HUES6 (cell line): ENCODE measurements around the gene SPN.
"Not testable (repeated sequence)": the region's sequence is repeated elsewhere in the genome, so short reads cannot be mapped to it uniquely, and the experiment has no call there.

Experiments
- H3K27ac ChIP-seq: 2 replicates; pipeline ENCODE4 v1.7.0; 2013; ENCODE audit warnings: low read depth, mild to moderate bottlenecking, low read length, inconsistent platforms
- H3K27me3 ChIP-seq: 2 replicates; pipeline ENCODE4 v1.6.1; 2013; ENCODE audit warnings: low read length; ENCODE audit not compliant: control insufficient read depth, insufficient read depth
- H3K36me3 ChIP-seq: 2 replicates; pipeline ENCODE4 v1.6.1; 2013; ENCODE audit warnings: low read length; ENCODE audit not compliant: control insufficient read depth, insufficient read depth
- H3K4me1 ChIP-seq: 2 replicates; pipeline ENCODE4 v1.6.1; 2013; ENCODE audit warnings: low read length; ENCODE audit not compliant: control insufficient read depth, insufficient read depth
- H3K4me3 ChIP-seq: 2 replicates; pipeline ENCODE4 v1.5.1; 2013; ENCODE audit warnings: low read depth, low read length
- H3K9ac ChIP-seq: one replicate; pipeline ENCODE4 v1.6.1; 2013; ENCODE audit warnings: mild to moderate bottlenecking, low read length
- H3K9me3 ChIP-seq: 2 replicates; pipeline ENCODE4 v1.6.1; 2013; ENCODE audit warnings: low read depth, low read length; ENCODE audit not compliant: control insufficient read depth, insufficient read depth

Gene SPN, protein sequence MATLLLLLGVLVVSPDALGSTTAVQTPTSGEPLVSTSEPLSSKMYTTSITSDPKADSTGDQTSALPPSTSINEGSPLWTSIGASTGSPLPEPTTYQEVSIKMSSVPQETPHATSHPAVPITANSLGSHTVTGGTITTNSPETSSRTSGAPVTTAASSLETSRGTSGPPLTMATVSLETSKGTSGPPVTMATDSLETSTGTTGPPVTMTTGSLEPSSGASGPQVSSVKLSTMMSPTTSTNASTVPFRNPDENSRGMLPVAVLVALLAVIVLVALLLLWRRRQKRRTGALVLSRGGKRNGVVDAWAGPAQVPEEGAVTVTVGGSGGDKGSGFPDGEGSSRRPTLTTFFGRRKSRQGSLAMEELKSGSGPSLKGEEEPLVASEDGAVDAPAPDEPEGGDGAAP

DNA sequence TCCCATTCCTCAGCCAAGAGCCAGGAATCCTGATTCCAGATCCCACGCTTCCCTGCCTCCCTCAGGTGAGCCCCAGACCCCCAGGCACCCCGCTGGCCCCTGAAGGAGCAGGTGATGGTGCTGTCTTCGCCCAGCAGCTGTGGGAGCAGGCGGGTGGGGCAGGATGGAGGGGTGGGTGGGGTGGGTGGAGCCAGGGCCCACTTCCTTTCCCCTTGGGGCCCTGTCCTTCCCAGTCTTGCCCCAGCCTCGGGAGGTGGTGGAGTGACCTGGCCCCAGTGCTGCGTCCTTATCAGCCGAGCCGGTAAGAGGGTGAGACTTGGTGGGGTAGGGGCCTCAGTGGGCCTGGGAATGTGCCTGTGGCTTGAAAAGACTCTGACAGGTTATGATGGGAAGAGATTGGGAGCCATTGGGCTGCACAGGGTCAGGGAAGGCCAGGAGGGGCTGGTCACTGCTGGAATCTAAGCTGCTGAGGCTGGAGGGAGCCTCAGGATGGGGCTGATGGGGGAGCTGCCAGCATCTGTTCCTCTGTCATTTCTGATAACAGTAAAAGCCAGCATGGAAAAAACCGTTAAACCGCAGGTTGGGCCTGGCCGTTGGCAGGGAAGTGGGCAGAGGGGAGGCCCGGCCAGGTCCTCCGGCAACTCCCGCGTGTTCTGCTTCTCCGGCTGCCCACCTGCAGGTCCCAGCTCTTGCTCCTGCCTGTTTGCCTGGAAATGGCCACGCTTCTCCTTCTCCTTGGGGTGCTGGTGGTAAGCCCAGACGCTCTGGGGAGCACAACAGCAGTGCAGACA lies at the start of gene SPN:
Gene SPN, plus strand, starts transcription at position 232 of the 791 bp plus-strand sequence. Its CDS starts 482 bp downstream, at position 714.
- Histone ChIP-seq H3K9me3 (no peaks in the 10 kb centered on the region), H3K27me3 (no peaks in the 10 kb centered on the region), H3K9ac (no peak within 1 kb of the TSS), H3K27ac (no peak within 1 kb of the TSS), H3K4me3 (no peak within 1 kb of the TSS), H3K4me1 (peaks cover 24% of the 10 kb centered on the region), H3K36me3 (no peaks in the 10 kb centered on the region)

DNA sequence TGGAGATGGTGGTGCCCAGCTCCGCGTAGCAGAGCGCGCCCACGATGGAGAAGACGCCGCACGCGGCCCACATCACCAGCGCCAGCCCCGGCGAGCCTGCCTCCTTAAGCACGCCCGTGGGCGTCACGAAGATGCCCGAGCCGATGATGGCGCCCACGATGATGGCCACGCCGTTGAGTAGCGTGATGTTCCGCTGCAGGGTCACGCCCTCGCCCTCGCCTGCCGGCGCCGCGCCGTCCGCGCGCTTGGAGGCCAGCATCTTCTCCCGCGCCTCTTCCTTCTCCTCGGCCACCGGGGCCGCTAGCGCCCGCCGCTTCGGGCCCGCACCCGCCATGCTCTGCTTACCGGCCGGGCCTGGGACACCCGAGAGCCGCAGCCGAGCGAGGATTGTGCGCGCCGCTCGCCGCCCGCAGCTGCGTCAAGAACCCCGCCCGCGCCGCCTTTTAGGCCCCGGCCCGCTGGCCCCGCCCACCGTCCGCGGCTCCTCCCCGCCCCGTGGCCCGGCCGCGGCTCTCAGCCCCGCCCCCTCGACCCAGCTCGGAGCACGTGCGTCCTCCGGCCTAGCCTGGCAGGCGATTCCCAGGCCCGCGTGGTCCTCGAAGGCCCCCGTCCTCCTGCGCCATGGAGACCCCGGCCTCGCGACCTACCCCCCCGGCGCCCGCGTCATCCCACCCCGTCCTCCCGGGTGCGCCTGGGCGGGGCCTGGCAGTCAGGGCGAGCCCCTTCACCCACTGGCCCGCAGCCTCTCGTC lies 49.6 kb upstream of the SPN start:
- H3K27ac ChIP-seq: peak overlapping the region; percentile 68; the same call in 1 of the 2 replicates
- H3K4me1 ChIP-seq, H3K9me3 ChIP-seq, H3K27me3 ChIP-seq, H3K36me3 ChIP-seq: not testable (repeated sequence)
- H3K9ac ChIP-seq: peak overlapping the region; percentile 81
- H3K4me3 ChIP-seq: peak overlapping the region; percentile 99

DNA sequence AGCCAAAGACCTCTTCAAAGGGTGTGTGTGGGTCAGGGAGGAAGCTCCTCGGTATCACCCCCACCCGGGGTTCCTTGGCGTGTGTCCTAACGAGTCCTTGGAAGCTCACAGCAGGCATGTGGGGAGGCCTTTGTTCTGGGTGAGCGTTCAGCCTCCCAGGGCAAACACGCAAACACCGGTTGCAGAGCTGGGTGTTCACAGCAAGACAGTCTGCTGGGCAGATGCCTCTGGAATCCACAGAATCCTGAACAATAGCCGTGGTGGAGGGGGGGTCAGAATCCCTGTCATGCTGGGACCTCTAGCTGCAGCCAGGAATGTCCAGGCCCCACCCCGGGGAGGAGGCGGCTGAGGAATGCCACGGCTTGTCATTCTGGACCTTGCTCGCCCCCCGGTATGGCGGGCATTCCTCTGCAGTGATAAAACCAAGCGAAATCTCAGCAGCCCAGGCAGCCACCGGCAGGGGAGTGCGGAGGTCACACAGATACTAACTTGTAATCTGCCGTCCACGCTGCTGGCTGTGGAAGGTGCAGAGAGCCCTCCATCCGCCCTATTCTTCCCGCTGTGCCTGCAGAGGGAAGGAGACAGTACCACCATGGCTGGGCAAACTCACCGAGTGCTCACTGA lies 48.2 kb upstream of the SPN start:
- Histone ChIP-seq H3K4me3 (peak overlapping the region; percentile 40), H3K27ac (peak overlapping the region; percentile 53; the same call in 1 of the 2 replicates), H3K9ac (peak overlapping the region; percentile 70)
- not testable (repeated sequence) for H3K4me1 ChIP-seq, H3K27me3 ChIP-seq, H3K9me3 ChIP-seq, H3K36me3 ChIP-seq

DNA sequence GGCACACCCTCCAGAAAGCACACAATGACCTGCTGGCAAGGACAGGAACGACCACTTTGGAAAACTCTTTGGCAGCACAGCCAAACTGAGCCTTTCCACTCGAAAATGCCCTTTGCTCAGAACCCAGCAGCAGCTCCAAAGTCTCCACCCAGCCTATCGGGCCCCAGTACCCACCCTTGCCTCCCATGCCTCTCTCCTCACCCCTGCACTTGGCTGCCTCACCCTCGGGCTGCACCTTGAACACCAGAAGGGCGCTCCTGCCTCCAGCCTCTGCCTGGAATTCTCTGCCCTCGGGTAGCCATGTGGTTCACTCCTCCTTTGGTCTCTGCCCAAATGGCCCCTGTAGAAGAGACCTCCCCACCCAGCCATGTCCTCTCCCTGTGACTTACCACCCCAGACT lies 46.9 kb upstream of the SPN start:
- H3K4me3 ChIP-seq, H3K27ac ChIP-seq, H3K4me1 ChIP-seq, H3K27me3 ChIP-seq, H3K9me3 ChIP-seq, H3K36me3 ChIP-seq, H3K9ac ChIP-seq: not testable (repeated sequence)

GRCh38 chr16:29620591-29620990 lies 42.5 kb upstream of the SPN start:
- H3K4me1 ChIP-seq, H3K9me3 ChIP-seq, H3K27me3 ChIP-seq, H3K36me3 ChIP-seq, H3K4me3 ChIP-seq, H3K27ac ChIP-seq, H3K9ac ChIP-seq: not testable (repeated sequence)

DNA sequence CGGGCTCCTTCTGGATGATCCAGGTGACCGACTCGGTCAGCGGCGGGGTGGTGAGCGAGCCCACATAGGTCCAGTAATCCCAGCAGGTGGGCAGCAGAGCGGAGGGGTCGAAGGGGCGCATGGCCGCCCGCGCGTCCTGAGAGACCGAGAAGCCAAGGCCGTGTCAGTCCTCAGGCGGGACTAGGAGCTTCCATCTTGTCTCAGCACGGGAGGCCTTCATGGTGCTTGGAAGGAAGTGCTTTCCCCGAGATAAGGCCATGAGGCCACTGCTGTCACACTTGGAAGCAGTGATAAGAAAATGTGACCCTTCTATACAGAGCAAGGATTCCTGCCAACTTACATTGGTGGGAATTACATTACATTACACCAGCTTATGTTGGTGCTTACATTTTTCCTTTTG lies 40.3 kb upstream of the SPN start:
- H3K27me3 ChIP-seq, H3K4me3 ChIP-seq, H3K4me1 ChIP-seq, H3K9me3 ChIP-seq, H3K36me3 ChIP-seq, H3K27ac ChIP-seq, H3K9ac ChIP-seq: not testable (repeated sequence)

- not testable (repeated sequence) for H3K27me3 ChIP-seq, H3K36me3 ChIP-seq
Measured at GRCh38 chr16:29623253-29623652, 39.8 kb upstream of the SPN start.

DNA sequence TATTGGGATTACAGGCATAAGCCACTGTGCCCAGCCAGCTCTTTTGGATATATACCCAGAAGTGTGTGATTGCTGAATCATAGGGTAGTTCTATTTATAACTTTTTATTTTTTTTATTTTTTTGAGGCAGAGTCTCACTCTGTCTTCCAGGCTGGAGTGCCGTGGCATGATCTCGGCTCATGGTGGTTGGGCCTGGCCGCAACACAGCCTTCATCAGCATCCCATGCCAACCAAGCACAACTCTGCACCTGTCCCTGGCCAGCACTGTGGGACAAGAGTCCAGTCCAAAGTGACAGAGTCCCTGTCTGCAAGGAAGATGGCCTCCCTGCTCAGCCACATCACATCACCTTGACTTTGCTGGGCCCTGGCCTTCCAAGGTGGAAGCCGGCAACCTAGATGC lies 37.9 kb upstream of the SPN start:
- not testable (repeated sequence) for H3K4me3 ChIP-seq, H3K9me3 ChIP-seq, H3K9ac ChIP-seq, H3K36me3 ChIP-seq, H3K4me1 ChIP-seq, H3K27ac ChIP-seq, H3K27me3 ChIP-seq

More at GRCh38 chr16:29623253-29623652, 39.8 kb upstream of the SPN start:
- H3K4me1 ChIP-seq, H3K9me3 ChIP-seq, H3K9ac ChIP-seq, H3K4me3 ChIP-seq, H3K27ac ChIP-seq: not testable (repeated sequence)

- H3K27ac ChIP-seq, H3K4me3 ChIP-seq, H3K9ac ChIP-seq: not testable (repeated sequence)
Measured at GRCh38 chr16:29626778-29627331, 36.2 kb upstream of the SPN start.

GRCh38 chr16:29627661-29628075 lies 35.4 kb upstream of the SPN start:
- H3K27me3 ChIP-seq, H3K4me1 ChIP-seq, H3K36me3 ChIP-seq, H3K9me3 ChIP-seq, H3K27ac ChIP-seq, H3K4me3 ChIP-seq, H3K9ac ChIP-seq: not testable (repeated sequence)

More at GRCh38 chr16:29626778-29627331, 36.2 kb upstream of the SPN start:
- H3K36me3 ChIP-seq, H3K27me3 ChIP-seq, H3K9me3 ChIP-seq, H3K4me1 ChIP-seq: not testable (repeated sequence)
